ENCODE results near the gene CASK. TPM values are rescaled to one million over a fixed set of nuclear protein-coding genes. Genes with fewer than 3 reads are reported as not detected.

The CASK gene
- total and polyA plus RNA-seq, 2 of the 13 experiments (the other 11 are each of a cell fraction or from before 2014, with no cell fraction given): 14.5 to 16.0 TPM

DNA sequence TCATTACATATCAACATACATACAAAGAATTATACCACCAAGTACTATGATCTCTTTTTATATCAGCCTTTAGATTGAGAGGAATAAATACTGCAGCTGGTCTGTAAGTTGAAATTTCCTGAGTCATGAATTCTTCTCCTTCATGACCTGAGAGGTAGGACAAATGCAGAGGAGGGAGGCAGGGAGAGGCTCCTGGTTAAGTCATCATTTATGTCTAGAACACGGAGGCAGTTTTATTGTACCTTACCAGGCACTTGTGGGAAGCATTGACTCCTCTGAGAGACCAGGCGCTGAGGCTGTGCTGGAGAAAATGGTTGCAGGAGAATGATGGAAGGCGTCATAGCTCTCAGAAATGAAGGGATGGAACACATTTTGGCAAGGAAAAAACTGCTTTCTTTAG is 12.5 kb upstream of the CASK start:
- TF ChIP-seq ZSCAN21 (CRISPR knock-in tag; IDR thresholded peaks at IDR 0.05; ENCODE audit: borderline replicate concordance) (no peak), KLF16 (CRISPR knock-in tag; IDR thresholded peaks at IDR 0.05) (no peak), ZNF607 (CRISPR knock-in tag; IDR thresholded peaks at IDR 0.05; ENCODE audit: borderline replicate concordance) (no peak), CBX5 (CRISPR knock-in tag; IDR thresholded peaks at IDR 0.05; ENCODE audit: borderline replicate concordance) (no peak), NFRKB (IDR thresholded peaks at IDR 0.05) (no peak), MNT (IDR thresholded peaks at IDR 0.05) (no peak), ZFY (CRISPR knock-in tag; IDR thresholded peaks at IDR 0.05) (no peak), PAWR (CRISPR knock-in tag; IDR thresholded peaks at IDR 0.05; ENCODE audit: borderline replicate concordance) (no peak), ESRRA (CRISPR knock-in tag; IDR thresholded peaks at IDR 0.05; ENCODE audit: low read depth) (no peak), ZNF850 (CRISPR knock-in tag; conservative IDR thresholded peaks at IDR 0.05) (no peak), MED1 (CRISPR knock-in tag; IDR thresholded peaks at IDR 0.05) (no peak), SALL1 (CRISPR knock-in tag; IDR thresholded peaks at IDR 0.05) (no peak), MED8 (CRISPR knock-in tag; IDR thresholded peaks at IDR 0.05; ENCODE audit: insufficient replicate concordance) (no peak), ZNF350 (CRISPR knock-in tag; IDR thresholded peaks at IDR 0.05; ENCODE audit: borderline replicate concordance, low read depth) (no peak)
- BruUV-seq (replicated peaks): no TSS peak
- H3K4me2 ChIP-seq (ENCODE audit: low read depth, low read length): no peak overlapping the region
- H3K27me3 ChIP-seq (ENCODE audit: control insufficient read depth in 1 of 2, insufficient read depth in 2 of 2, low read length in 2 of 2): no peaks in the 10 kb centered on the region
- H3K4me1 ChIP-seq (ENCODE audit: insufficient read depth, low read length): no peaks in the 10 kb centered on the region
- no peak overlapping the region for H3K27ac ChIP-seq (ENCODE audit: extremely low read length, insufficient read depth, low read length)
- no peaks in the 10 kb centered on the region for H4K20me1 ChIP-seq (ENCODE audit: insufficient read depth, low read length)
- FAIRE-seq: no peak
- H3K36me3 ChIP-seq (replicated peaks in 1 of 2; ENCODE audit: control insufficient read depth in 1 of 2, insufficient read depth in 2 of 2, low read length in 2 of 2): no peaks in the 10 kb centered on the region
- DNase-seq (ENCODE audit: low spot score): no peak
- H3K79me2 ChIP-seq (ENCODE audit: insufficient read depth, low read length): no peaks in the 10 kb centered on the region
- POLR2A ChIA-PET: no interaction called here
- no peak overlapping the region for H3K4me3 ChIP-seq (replicated peaks in 1 of 3; ENCODE audit: insufficient read depth in 1 of 3, low read depth in 2 of 3, low read length in 3 of 3)
- H2AFZ ChIP-seq (ENCODE audit: low read length): no peak overlapping the region
- no peaks in the 10 kb centered on the region for H3K9me3 ChIP-seq (ENCODE audit: low read length)
- WGBS (ENCODE audit: low lambda C conversion rate): 77% methylated on average over 3 of the region's 3 CpGs
- in situ Hi-C loops (cut with HindIII; ENCODE audit: extremely low pct_ligation_motif_present, low pct_unique_long_range_greater_than_20kb) (no loop called here), intact Hi-C loops (cut with micrococcal nuclease; ENCODE audit: unreplicated experiment) (no loop called here)
- CTCF ChIA-PET (ENCODE audit: low intra/inter-chr PET ratio, low total read pairs): no interaction called here
- no peak for ATAC-seq
- H3K9ac ChIP-seq (ENCODE audit: insufficient read depth, low read depth, low read length): no peak overlapping the region

Data from HepG2 (cell line).